NCI-H460 (cell line): ENCODE data around the gene CDCP1. TPM values are rescaled to one million over a fixed set of nuclear protein-coding genes. Genes with fewer than 3 reads are reported as not detected.
"Not testable (repeated sequence)": the region's sequence is repeated elsewhere in the genome, so short reads cannot be mapped to it uniquely, and the experiment has no call there.

Experiments used
- DNase-seq: peaks from one replicate; pipeline ENCODE4 v3.0.0-alpha.2; 2016; ENCODE audit warnings: low read depth; ENCODE audit errors: extremely low read depth
- total RNA-seq: library from RNA; depleted of rRNA; stranded (reverse); fragments of >200 nt; shearing (Covaris generic); gene quantifications from 2 replicates; pipeline ENCODE4 v1.2.3, GENCODE V29; 2014

CDCP1 gene
- total RNA-seq, 1 experiment from 2014 or later: 47.7 TPM

DNA sequence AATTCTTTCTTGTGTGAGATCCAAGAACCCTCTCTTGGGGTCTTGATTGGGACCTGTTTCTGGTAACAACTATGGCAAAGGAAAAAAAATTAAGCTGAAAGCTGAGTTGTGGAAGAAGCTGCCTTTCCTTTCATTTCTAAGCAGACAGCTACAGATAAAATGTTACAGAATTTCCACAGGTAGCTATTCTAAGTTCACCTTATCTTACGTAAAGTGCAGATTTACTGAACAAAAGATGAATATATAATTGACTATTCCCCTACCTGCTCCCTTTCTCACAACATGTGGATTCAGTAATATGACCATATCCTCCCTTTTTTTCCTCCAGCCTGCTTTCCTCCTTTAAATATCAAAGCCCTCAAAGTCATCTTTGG lies 83.5 kb downstream of the CDCP1 start:
- no peak for DNase-seq

DNA sequence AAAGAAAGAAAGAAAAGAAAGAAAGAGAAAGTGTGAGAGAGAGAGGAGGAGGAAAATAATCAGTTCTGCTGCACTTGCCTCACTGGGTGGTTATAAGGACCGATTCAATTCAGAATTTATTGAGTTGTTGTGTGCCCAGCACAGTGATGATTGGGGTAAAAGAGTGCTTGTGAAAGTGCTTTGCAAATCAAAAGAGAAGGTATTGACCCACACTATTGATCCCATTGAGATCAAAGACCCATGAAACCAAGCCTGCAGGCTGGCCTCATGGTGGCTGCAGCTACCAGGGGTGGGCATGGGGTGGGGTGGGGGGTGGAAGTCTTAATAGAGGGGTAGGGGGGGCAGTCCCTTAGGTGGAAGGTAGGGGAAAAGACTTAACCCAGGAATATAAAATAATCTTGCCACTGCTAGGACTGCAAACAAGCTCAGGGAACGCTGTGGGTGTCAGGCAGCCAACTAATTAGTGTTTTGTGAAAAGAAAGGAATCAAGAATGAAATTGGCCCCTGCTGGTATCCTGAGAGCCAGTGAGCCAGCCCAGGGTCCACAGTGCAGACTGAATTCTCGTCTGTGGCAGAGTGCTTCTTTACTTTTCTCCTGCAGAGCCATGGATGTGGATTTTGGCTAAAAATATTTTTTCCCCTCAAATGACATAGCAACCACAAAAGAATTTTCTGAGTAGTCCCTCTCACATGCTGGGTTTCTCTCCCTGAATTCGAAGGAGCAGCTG lies 85.8 kb downstream of the CDCP1 start:
- DNase-seq: no peak

DNA sequence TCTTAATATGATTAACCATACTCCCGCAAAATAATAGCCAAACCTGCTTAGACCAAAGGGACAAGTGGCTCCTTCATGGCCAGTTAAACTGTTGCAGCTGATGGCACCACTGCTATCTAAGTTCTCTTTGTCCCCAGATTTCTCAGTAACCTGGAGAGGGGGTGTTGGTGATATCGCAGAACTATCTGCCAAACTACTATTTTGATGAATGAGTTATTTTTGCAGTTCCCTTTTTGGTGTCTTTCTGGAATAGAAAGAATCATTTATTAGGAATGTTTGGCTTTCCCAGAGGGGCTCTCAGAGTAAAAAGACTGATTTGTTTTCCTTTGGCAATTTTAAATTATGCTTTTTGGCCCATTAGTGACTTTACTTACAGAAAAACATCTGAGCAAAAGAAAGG lies 87.0 kb downstream of the CDCP1 start:
- no peak for DNase-seq

DNA sequence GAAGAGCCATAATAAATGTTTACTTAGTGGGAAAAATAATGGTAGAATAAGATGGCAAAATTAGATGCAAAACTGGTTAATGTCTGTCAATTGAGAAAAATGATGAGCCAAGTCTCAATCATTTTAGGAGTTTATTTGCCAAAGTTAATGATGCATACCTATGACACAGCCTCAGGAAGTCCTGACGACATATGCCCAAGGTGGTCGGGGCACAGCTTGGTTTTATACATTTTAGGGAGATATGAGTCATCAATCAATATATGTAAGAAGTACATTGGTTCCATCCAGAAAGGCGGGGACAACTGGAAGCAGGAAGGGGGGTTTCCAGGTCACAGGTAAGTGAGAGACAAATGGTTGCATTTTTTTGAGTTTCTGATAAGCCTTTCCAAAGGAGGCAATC lies 88.6 kb downstream of the CDCP1 start:
- DNase-seq: no peak

DNA sequence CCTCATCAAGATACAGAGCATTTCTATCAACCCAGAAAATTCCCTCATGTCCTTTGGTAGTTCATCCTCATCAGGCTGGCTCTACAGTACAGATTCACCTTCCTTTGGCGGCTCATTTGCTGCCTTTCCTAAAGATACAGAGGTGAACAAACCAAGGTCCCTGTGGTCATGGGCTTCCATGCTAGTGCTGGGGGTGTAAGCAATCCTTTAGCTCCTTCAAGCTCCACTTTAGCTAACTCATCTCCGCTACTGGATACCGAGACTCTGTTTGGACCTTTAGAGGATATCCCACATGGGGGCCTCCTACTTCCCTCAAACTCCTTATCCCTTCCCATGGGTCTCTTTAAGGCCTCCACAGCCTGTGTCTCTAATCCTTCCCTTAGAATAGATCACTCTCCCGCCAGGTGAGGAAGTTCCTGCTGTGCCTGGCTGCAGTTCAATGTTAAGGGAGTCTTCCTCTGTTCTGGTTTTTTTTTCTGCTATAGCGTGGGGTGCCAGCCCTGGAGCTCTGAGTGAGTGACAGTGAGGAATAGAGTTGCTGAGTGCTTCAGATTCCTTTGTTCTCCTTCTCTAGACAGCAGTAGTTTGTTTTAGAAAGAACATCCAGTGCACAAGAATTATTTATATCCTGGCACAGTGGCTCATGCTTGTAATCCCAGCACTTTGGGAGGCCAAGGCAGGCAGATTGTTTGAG lies 89.4 kb downstream of the CDCP1 start:
- no peak for DNase-seq

DNA sequence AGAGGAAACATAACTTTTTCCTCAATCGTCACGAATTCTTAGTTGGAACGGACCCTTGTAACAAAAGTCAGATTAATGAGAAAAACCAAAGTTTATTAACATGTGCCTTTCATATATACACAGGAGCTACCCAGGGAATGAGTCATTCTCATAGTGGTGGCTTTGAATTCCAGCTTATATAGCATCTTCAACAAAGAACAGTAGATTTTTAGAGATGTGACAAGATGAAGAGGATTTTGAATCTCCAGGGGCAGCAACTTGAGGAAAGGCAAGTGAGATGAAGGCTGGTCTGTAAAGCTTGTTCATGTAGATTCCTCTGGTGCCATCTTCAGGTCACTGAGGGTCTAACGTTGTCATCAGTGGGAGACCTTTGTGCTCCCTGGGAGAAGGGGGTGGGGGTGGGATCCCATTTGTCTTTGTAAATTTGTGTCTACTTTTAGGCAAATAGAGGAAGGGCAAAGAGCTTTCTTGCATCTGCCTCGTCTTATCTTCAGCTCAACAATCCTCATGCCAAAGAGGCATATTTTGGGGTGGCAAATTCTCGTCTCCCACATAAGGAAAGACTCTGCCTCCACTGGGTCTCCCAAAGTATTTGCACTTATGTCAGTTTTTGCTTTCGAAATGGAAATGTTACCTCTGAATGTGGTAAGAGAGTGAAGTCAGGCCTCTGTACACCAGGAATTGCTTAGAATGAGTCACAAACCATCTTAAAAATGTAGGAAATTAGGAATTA lies 90.6 kb downstream of the CDCP1 start:
- DNase-seq: peak; percentile 58

DNA sequence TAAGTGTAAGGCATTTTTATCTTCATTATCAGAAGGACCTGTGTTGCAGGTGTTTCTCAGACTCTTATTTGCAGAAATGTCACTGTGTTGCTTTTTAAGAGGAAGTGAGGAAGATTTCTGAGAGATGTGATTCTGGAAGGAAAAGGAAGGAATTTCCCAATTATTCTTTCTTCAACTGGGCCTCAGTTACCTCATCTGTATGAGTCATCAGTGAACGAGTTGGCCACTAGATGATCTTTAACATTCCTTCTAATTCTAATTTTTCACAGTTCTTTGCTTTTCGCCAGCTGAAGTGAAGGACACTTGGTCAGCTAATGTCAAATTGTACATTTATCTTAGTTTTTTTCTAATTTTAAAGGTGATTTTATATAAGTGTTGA lies 91.2 kb downstream of the CDCP1 start:
- DNase-seq: no peak

DNA sequence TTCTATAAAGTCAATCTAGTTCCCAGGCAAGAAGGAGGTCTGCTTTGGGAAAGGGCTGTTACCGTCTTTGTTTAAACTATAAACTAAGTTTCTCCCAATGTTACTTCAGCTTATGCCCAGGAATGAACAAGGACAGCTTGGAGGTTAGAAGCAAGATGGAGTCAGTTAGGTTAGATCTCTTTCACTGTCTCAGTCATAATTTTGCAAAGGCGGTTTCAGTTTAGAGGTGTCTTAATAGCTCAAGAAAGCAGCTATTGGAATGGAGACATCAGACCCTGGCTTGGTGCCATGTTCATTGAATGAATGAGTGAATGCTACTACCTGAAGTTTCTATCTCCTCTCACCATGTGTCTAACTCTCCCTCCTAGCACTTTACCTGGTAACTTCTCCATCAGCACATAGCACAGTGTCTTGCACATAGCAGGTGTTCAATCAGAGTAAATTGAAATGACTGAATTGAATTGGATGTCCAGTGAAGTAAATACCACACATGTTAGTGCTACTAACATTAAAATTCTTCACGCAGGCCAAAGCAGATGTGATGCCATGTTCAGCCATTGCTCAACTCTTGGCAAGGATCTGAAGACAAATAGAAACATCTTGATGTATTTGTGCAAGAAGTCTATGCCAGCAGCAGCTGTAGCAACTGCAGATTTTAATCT lies 91.9 kb downstream of the CDCP1 start:
- peak; percentile 52 for DNase-seq

DNA sequence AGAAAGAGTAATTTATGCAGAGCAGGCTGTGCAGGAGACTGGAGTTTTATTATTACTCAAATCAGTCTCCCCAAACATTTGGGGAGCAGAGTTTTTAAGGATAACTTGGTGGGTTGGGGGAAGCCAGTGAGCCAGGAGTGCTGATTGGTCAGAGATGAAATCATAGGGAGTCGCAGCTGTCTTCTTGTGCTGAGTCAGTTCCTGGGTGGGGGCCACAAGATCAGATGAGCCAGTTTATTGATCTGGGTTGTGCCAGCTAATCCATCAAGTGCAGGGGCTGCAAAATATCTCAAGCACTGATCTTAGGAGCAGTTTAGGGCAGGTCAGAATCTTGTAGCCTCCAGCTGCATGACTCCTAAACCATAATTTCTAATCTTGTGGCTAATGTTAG lies 92.4 kb downstream of the CDCP1 start:
- DNase-seq: not testable (repeated sequence)

DNA sequence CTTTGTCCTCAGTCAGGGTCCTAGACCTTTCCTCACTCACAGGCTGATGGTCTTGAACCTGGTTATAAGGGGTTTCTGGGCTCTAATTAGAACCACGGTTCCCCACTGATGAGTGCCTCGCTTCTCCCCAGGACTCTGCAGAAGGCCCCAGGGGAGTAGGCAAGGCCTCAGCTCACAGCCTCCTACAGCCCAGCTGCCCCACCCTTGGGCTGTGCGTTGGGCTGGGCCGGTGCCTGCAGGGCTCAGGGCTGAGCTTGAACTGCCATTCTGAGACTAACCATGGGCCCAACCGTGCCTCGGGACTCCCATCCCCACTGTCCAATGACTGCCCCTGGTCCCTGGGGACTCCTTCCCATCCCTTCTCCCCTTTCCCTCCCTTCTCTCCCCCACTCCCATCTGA lies 94.5 kb downstream of the CDCP1 start:
- no peak for DNase-seq

DNA sequence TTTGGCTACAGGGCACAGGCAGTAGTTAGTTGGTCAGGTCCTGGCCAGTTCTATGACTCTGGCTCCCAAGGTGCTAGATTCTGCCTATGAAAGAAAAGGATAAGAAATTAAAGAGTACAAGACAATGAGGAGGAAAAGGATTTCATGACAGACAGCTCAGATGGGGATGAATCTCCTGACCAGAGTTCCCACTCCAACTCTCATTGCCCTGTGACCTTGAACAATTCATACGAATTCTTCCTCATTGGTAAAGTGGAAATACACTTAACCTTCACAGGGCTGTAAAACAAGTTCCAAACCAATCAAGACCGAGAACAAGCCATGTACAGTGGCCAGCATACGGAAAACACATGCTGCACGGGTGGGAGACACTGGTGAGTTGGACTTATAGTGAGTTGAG lies 96.4 kb downstream of the CDCP1 start:
- no peak for DNase-seq

DNA sequence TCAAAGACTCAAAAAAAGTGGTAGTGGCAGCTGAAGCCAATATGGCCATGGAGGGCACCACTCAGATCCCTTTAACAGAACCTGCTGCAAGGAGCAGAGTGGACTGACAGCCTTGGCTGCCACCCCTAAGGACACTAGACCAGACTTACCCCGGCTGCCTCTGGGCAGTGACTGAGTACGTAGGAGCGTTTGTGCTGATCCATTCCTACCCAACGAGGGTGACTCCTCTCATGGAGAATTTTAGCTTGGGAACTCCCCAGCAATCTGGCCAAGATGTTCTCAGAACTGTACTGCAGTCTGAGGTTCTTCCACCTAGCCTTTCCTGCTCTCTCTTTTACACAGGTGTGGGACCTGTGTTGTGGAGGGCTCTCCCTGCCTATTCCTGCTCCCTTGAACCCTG lies 97.9 kb downstream of the CDCP1 start:
- no peak for DNase-seq

DNA sequence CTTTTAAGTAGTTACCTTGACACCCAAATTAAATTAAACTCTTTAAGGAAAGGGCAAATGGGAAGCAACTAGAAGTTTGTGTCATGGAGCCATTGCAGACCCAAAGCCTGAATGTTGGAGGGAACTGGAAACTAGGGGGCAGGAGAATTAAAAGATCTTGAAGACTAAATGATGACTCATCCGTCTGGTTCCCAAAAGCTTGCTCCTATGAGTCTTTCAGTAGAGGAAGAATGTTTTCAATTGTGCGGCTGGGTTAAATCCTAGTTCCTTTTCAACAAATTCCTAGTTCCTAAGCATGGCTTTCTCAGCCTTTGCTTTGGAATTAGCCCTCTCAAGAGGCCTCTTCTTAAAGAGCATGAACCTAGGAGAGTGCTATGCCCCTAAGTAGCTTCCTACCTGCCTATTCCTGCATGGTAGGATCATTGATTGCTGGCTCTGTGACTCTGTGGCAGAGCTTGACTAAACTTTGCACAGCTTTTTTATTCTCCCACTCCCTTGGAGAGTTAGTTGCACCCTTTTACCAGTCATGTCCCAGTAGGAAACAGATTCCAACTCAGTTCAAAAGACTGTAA lies 102.4 kb downstream of the CDCP1 start:
- no peak for DNase-seq

DNA sequence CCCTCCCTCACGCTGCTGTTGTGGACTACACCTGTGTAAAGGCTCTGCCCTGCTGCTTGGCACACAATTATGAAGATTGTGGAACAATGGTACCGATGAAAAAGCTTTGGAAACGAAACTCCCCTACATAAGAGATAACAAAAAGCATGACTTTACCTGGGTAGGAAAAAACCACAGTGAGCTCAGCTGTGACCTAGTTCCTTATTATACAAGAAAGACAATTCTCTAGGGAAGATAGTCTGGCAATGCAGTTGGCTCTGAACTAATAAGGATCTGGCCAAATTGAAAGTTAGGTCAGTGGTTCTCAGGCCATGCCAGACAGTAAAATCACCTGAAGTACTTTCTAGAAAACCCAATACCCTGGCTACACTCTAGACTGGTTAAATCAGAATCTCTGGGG lies 104.0 kb downstream of the CDCP1 start:
- no peak for DNase-seq

DNA sequence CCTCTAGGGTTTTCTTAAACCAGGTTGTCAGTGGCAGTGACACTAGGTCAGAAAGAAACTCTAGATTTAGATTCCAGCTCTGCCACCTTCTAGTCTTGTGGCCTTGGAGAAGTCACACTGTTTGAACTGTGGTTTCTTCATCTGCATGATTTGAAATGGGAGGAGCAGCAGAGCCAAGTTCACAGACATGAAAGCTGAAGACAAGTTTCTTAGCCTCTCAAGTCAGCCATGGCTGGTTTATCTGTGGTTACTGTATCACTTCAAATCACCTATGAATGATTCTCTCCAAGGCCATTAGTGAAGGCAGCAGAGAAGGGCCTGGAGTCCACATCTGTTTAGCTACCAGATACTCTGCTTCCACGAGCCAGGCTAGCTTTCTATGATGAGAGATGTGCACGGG lies 104.5 kb downstream of the CDCP1 start:
- DNase-seq: no peak

DNA sequence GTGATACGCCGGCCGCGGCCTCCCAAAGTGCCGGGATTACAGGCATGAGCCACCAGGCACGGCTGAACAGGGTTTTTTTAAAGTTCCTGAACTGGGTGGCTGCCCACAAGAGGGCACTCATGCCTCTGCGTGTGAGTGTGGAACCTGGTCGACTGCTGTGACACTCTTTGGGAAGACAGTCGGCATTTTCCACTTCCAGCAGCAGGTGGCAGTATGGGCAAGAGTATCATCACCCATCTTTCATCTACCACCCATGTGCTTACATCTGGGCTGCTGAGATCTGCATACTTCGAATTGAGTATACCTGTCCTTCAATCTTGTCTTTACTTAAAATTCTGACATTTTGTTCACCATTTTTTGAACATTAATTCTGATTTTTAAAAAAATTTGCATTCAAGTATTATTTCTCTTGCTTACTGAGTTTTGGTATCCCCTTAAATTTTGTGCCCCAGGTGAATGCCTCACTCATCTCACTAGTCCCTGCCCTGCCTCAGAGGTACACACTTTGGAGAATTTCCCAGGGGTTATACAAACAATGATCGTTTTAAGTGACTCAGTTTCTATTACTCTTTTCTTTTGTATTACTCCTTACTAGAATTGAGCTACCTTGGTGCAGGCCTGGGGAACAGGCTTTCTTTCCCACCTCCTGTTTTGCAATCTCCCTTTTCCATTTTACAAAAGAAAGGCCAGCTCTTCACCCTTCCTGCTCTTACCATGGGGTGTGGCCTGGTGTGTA lies 108.3 kb downstream of the CDCP1 start:
- DNase-seq: peak; percentile 93

DNA sequence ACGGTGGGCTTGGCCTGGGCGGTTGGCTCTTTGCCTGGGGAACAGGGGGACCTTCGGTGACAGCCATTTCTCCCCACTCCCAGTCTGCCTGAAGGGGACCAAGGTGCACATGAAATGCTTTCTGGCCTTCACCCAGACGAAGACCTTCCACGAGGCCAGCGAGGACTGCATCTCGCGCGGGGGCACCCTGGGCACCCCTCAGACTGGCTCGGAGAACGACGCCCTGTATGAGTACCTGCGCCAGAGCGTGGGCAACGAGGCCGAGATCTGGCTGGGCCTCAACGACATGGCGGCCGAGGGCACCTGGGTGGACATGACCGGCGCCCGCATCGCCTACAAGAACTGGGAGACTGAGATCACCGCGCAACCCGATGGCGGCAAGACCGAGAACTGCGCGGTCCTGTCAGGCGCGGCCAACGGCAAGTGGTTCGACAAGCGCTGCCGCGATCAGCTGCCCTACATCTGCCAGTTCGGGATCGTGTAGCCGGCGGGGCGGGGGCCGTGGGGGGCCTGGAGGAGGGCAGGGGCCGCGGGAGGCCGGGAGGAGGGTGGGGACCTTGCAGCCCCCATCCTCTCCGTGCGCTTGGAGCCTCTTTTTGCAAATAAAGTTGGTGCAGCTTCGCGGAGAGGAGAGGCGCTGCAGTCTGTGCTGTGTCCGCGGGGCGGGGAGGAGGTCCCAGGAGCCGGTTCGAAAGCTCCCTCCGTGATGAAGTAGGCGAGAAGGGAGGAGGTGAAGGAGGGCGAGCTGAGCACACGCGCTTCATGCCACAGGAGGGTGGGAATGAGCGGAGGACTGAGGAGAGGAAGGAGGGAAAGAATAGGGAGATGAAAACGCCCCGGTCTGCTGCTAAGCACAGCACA lies 110.5 kb downstream of the CDCP1 start:
- DNase-seq: no peak

DNA sequence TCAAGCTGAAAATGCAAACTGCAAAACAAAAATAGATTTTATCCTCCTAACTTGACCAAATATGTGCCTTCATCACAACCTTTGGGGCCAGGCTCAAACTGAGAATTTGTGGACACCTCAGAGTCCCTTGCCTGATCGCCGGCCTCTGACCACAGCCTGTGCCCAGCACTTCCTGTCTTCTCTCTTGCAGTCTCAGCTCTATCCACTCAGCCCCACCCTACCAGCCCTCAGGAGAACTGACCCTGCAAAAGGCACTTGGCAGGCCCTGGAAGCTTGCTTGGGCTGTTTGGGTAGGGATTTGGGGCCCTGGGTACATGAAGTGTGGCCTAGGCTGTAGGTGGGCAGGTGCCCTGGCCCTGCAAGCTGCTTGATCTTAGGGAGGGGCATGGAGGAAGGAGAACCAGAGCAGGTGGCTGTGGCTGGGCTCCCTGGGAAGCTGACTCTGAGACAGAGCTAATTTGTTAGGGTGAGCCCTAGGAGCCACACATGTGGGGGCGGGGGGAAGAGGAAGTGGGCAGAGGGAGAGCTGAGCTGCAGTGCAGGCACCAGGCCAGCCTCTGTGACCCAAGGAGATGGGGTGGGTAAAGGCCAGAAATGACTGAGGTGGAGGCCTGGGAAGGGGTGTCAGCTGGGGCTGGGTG lies 111.4 kb downstream of the CDCP1 start:
- no peak for DNase-seq

DNA sequence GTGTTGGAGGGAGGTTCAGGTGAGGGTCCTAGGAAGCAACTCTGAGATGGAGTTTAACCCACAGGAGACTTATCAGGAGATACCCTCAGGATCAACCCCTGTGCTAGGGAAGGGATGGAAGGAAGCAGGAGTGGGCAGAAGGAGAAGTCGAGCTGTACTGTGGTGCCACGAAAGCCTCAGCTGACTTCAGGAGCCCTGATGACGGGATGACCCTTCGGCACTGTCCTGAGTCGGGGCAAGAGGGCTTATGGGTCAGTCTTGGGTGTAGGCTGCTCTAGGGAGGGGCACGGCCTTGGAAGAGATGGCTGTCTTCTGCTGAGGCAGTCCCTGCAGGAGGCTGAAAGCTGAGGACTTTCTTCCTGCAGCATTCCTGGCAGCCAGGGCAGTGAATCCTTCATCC lies 112.4 kb downstream of the CDCP1 start:
- no peak for DNase-seq
